Mesodermal cell (in vitro differentiated cells): ENCODE measurements around the gene CERS1.

Experiments used
- H3K27ac ChIP-seq: 2 replicates; pipeline ENCODE4 v1.7.0; 2013; ENCODE audit warnings: mild to moderate bottlenecking, low read depth, low read length, moderate library complexity; ENCODE audit not compliant: severe bottlenecking
- H3K36me3 ChIP-seq: 2 replicates; pipeline ENCODE4 v1.7.1; 2013; ENCODE audit warnings: mild to moderate bottlenecking, low read length, moderate library complexity; ENCODE audit not compliant: control insufficient read depth, insufficient read depth
- H3K4me1 ChIP-seq: one replicate; pipeline ENCODE4 v1.7.1; 2013; ENCODE audit warnings: mild to moderate bottlenecking, low read length; ENCODE audit not compliant: insufficient read depth, control insufficient read depth, poor library complexity, severe bottlenecking
- H3K4me3 ChIP-seq: 2 replicates; pipeline ENCODE4 v1.7.0; 2013; ENCODE audit warnings: low read length, control low read depth, mild to moderate bottlenecking; ENCODE audit not compliant: insufficient read depth, poor library complexity, severe bottlenecking; ENCODE audit errors: extremely low read depth
- H3K9me3 ChIP-seq: 2 replicates; pipeline ENCODE4 v1.7.1; 2013; ENCODE audit warnings: mild to moderate bottlenecking, low read length, moderate library complexity; ENCODE audit not compliant: control insufficient read depth
- WGBS, 2 experiments: methylation state at CpG; one replicate each; pipeline ENCODE4 v1.1.5; 2013; ENCODE audit warnings: missing lambda C conversion rate in 2 of 2; ENCODE audit not compliant: insufficient coverage in 2 of 2; 5-methylcytosine and 5-hydroxymethylcytosine counted together

Gene CERS1

DNA sequence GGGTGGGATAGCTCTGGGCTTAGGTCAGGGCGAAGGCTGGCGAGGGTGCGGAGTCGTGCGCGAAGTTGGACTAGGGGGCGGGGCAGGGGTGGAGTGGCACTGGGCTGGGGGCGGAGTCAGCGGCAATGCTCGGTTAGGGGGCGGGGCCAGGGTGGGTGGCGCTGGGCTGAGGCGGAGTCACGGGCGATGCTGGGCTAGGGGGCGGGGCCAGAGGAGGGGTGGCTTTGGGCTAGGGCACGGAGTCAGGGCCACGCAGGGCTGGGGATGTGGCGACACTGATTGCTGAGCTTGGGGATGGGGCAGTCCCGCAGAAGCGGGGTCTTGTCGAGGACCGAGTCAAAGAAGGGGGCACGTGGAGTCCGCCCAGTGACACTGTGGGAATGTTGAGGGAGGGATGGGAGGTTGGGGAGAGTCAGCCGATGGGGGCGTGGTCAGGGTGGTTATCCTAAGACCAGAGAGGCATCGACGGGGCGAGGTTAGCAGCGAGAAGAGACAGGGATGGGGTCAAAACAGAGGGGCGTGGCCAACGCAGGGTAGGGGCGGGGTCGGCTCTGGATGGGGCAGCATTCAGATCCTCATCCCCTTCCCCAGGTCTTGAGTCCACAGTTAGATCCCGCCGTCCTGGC, 36.4 kb upstream of the CERS1 start:
- H3K4me1 ChIP-seq: peaks cover 6% of the 10 kb centered on the region
- H3K9me3 ChIP-seq: no peaks in the 10 kb centered on the region
- H3K36me3 ChIP-seq: peaks cover 64% of the 10 kb centered on the region
- H3K4me3 ChIP-seq: peak overlapping the region; percentile 8
- WGBS, 2 experiments: 9 to 14% methylated on average over 19 to 30 of the region's 37 CpGs
- H3K27ac ChIP-seq: no peak overlapping the region

- no peak overlapping the region for H3K4me3 ChIP-seq
- H3K27ac ChIP-seq: no peak overlapping the region
- no peaks in the 10 kb centered on the region for H3K9me3 ChIP-seq
- H3K4me1 ChIP-seq: peaks cover 6% of the 10 kb centered on the region
- WGBS, 2 experiments: 82 to 87% methylated on average over 24 to 34 of the region's 34 CpGs
- H3K36me3 ChIP-seq: peaks cover 65% of the 10 kb centered on the region
Measured at GRCh38 chr19:18931316-18932162, 35.6 kb upstream of the CERS1 start.

- 97 to 98% methylated on average over 15 to 24 of the region's 25 CpGs for WGBS, 2 experiments
- Histone ChIP-seq H3K27ac (no peak overlapping the region), H3K9me3 (no peaks in the 10 kb centered on the region), H3K36me3 (peaks cover 74% of the 10 kb centered on the region), H3K4me1 (peaks cover 6% of the 10 kb centered on the region), H3K4me3 (no peak overlapping the region)
Measured at GRCh38 chr19:18929311-18929710, 33.4 kb upstream of the CERS1 start.

- no peaks in the 10 kb centered on the region for H3K9me3 ChIP-seq
- 96 to 97% methylated on average over 25 to 26 of the region's 26 CpGs for WGBS, 2 experiments
- H3K36me3 ChIP-seq: peaks cover 74% of the 10 kb centered on the region
- no peak overlapping the region for H3K27ac ChIP-seq
- H3K4me3 ChIP-seq: no peak overlapping the region
- peaks cover 5% of the 10 kb centered on the region for H3K4me1 ChIP-seq
Measured at GRCh38 chr19:18928018-18928805, 32.3 kb upstream of the CERS1 start.

DNA sequence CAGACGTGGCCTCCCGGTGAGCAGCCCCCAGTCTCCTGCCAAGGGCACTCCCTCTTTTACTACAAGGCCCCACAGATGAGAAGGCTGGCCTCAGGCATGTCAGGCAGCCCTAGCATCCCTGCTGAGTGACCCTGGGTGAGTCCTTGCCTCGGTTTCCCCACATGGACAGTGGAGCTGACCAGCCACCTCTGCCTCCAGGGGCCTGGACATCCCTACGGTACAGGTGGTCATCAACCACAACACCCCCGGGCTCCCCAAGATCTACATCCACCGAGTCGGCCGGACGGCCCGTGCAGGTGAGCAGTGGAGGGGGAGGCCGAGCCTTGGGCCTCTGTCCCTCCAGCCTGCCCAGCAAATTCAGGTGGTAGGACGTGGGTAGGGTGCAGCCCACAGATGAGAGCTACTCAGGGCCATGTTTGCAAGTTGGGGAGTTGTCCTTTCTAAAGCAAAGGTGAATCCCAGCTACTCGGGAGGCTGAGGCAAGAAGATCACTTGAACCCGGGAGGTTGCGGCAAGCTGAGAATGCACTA, 28.8 kb upstream of the CERS1 start:
- Histone ChIP-seq H3K9me3 (no peaks in the 10 kb centered on the region), H3K4me1 (peaks cover 5% of the 10 kb centered on the region), H3K4me3 (no peak overlapping the region), H3K27ac (no peak overlapping the region), H3K36me3 (peaks cover 78% of the 10 kb centered on the region)
- WGBS, 2 experiments: 94 to 96% methylated on average over 13 to 14 of the region's 15 CpGs

- Histone ChIP-seq H3K27ac (no peak overlapping the region), H3K4me3 (no peak overlapping the region), H3K36me3 (peaks cover 59% of the 10 kb centered on the region), H3K4me1 (peaks cover 5% of the 10 kb centered on the region), H3K9me3 (no peaks in the 10 kb centered on the region)
- 92 to 93% methylated on average over 24 to 29 of the region's 29 CpGs for WGBS, 2 experiments
Measured at GRCh38 chr19:18922228-18922985, 26.4 kb upstream of the CERS1 start.

DNA sequence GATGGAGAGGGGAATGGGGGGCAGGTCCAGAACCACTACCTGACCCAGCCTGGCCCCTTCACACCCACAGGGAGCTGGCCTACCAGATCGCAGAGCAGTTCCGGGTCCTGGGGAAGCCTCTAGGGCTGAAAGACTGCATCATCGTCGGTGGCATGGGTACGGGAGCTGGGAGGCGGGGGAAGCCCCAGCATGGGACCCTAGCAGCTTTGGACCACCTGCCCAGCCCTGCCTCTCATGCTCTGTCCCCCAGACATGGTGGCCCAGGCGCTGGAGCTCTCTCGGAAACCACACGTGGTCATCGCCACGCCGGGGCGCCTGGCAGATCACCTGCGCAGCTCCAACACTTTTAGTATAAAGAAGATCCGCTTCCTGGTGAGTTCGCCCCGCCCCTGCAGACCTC, 25.6 kb upstream of the CERS1 start:
- no peak overlapping the region for H3K27ac ChIP-seq
- 94 to 98% methylated on average over 17 of the region's 17 CpGs for WGBS, 2 experiments
- H3K9me3 ChIP-seq: no peaks in the 10 kb centered on the region
- peaks cover 56% of the 10 kb centered on the region for H3K36me3 ChIP-seq
- no peak overlapping the region for H3K4me3 ChIP-seq
- peaks cover 5% of the 10 kb centered on the region for H3K4me1 ChIP-seq

DNA sequence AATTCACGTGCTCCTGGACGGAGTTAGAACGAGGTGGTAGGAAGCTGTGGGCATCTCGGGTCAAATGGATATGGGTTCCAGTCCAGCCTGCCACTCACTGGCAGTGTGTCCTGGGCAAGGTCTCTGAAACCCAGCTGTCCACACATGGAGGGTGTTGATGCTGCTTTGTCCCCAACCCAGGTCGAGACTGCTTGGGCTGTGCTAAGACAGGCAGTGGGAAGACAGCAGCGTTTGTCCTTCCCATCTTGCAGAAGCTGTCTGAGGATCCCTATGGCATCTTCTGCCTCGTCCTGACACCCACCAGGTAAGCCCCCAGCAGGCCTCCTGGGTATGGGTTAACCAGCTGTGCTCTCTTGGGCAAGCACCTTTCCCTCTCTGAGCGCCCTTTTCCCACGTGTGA, 24.4 kb upstream of the CERS1 start:
- WGBS, 2 experiments: 82 to 87% methylated on average over 9 of the region's 9 CpGs
- H3K4me1 ChIP-seq: peaks cover 5% of the 10 kb centered on the region
- H3K9me3 ChIP-seq: no peaks in the 10 kb centered on the region
- peaks cover 50% of the 10 kb centered on the region for H3K36me3 ChIP-seq
- no peak overlapping the region for H3K27ac ChIP-seq
- H3K4me3 ChIP-seq: peak overlapping the region; percentile 82

- H3K9me3 ChIP-seq: no peaks in the 10 kb centered on the region
- peaks cover 50% of the 10 kb centered on the region for H3K36me3 ChIP-seq
- peak overlapping the region; percentile 82 for H3K4me3 ChIP-seq
- H3K4me1 ChIP-seq: peaks cover 5% of the 10 kb centered on the region
- H3K27ac ChIP-seq: peak overlapping the region; percentile 46
- WGBS, 2 experiments: 0 to 7% methylated on average over 7 to 12 of the region's 15 CpGs
Measured at GRCh38 chr19:18919900-18920214, 23.9 kb upstream of the CERS1 start.
